ENCODE results near the gene RAB30. TPM values are rescaled to one million over a fixed set of nuclear protein-coding genes. Genes with fewer than 3 reads are reported as not detected.

The RAB30 gene
- total RNA-seq, 1 donor from 2014 or later: 24.7 TPM

DNA sequence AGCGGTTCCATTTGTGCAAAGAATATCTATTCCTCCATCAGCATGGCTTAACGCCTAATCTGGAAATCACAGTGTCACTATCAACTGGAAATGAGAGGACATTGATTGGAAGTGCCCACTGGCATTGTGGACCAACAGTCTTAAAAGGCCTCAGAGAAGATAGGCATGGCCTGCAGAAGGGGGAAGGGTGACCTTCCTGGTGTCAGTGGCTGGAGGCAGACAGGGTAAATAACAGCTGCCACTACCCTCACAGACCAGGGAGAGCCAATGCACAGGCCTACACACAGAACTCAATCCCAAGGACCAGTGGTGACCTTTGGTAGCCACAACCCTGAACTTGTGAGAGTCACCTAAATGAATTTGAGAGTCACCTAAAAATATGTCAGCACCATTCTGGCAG is 134.1 kb downstream of the RAB30 start:
- intact Hi-C loops (cut with micrococcal nuclease): no loop called here
- Histone ChIP-seq H3K27me3 (ENCODE audit: low read depth) (no peaks in the 10 kb centered on the region), H3K4me1 (no peaks in the 10 kb centered on the region), H3K36me3 (no peaks in the 10 kb centered on the region), H3K9me3 (replicated peaks) (no peaks in the 10 kb centered on the region), H3K4me3 (no peak overlapping the region), H3K27ac (replicated peaks) (no peak overlapping the region)
- TF ChIP-seq, protein P1, sequence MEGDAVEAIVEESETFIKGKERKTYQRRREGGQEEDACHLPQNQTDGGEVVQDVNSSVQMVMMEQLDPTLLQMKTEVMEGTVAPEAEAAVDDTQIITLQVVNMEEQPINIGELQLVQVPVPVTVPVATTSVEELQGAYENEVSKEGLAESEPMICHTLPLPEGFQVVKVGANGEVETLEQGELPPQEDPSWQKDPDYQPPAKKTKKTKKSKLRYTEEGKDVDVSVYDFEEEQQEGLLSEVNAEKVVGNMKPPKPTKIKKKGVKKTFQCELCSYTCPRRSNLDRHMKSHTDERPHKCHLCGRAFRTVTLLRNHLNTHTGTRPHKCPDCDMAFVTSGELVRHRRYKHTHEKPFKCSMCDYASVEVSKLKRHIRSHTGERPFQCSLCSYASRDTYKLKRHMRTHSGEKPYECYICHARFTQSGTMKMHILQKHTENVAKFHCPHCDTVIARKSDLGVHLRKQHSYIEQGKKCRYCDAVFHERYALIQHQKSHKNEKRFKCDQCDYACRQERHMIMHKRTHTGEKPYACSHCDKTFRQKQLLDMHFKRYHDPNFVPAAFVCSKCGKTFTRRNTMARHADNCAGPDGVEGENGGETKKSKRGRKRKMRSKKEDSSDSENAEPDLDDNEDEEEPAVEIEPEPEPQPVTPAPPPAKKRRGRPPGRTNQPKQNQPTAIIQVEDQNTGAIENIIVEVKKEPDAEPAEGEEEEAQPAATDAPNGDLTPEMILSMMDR (IDR thresholded peaks at IDR 0.05; ENCODE audit: borderline replicate concordance): no peak
- DNase-seq: no peak

DNA sequence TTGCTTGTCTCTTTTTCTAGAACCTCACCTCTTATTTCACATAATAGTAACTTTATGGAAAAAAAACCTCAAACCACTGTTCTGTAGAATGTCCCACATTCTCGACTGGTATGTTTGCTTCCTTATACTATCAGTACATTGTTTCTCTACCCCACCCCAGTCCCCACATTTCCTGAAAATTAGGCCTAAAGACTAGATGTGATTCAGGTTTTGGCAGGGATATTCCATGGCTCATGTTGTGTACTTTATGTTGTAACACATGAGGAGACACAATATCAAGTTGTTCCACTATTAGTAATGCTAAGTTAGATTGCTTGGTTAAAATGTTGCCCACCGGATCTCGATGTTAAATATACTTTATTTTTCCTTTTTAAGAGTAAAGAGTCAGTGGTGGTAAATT is 135.4 kb downstream of the RAB30 start:
- Histone ChIP-seq H3K27me3 (ENCODE audit: low read depth) (no peaks in the 10 kb centered on the region), H3K27ac (replicated peaks) (no peak overlapping the region), H3K9me3 (replicated peaks) (no peaks in the 10 kb centered on the region), H3K36me3 (no peaks in the 10 kb centered on the region), H3K4me1 (no peaks in the 10 kb centered on the region), H3K4me3 (no peak overlapping the region)
- TF ChIP-seq, protein P1 (IDR thresholded peaks at IDR 0.05; ENCODE audit: borderline replicate concordance): no peak
- DNase-seq: no peak
- intact Hi-C loops (cut with micrococcal nuclease): no loop called here

DNA sequence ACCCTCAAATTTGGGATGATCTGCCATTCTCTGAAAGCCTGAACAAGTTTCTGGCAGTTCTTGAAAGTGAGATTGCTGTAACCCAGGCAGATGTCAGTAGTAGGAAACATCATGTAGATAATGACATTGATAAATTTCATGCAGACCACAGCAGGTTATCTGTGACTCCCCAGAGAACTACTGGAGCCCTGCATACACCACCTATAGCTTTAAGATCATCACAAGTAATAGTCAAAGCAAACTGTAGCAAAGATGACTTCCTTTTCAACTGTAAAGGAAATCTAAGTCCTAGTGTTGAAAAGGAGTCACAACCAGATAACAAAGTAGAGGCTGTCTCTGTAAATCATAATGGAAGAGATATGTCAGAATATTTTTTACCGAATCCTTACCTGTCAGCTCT is 139.1 kb downstream of the RAB30 start:
- no peak overlapping the region for H3K27ac ChIP-seq (replicated peaks)
- H3K27me3 ChIP-seq (ENCODE audit: low read depth): no peaks in the 10 kb centered on the region
- DNase-seq: no peak
- intact Hi-C loops (cut with micrococcal nuclease): no loop called here
- no peak overlapping the region for H3K4me3 ChIP-seq
- TF ChIP-seq, protein P1 (IDR thresholded peaks at IDR 0.05; ENCODE audit: borderline replicate concordance): no peak
- no peaks in the 10 kb centered on the region for H3K4me1 ChIP-seq
- H3K9me3 ChIP-seq (replicated peaks): no peaks in the 10 kb centered on the region
- H3K36me3 ChIP-seq: no peaks in the 10 kb centered on the region

DNA sequence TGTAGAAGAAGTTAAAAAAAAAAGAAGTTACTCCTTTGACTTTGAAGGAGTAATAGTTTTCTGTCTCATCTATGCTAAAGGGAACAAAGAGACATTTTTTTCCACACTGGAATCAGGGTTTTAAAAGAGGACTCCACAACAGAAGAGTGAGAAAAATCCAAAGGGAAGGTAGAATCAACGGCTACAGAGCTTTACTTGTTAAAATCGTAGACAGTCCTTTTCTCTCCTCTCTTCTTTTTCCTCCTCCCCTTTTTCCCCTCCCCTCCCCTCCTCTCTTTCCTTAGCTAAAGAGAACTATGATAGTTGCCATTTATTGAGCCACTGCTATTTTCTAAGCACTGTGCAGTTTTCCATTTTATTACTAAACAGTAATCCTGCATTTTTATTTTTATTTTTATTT is 141.0 kb downstream of the RAB30 start:
- DNase-seq: no peak
- Histone ChIP-seq H3K36me3 (no peaks in the 10 kb centered on the region), H3K27me3 (ENCODE audit: low read depth) (no peaks in the 10 kb centered on the region), H3K4me3 (no peak overlapping the region), H3K27ac (replicated peaks) (no peak overlapping the region), H3K9me3 (replicated peaks) (no peaks in the 10 kb centered on the region), H3K4me1 (no peaks in the 10 kb centered on the region)
- intact Hi-C loops (cut with micrococcal nuclease): no loop called here
- TF ChIP-seq, protein P1 (IDR thresholded peaks at IDR 0.05; ENCODE audit: borderline replicate concordance): no peak

DNA sequence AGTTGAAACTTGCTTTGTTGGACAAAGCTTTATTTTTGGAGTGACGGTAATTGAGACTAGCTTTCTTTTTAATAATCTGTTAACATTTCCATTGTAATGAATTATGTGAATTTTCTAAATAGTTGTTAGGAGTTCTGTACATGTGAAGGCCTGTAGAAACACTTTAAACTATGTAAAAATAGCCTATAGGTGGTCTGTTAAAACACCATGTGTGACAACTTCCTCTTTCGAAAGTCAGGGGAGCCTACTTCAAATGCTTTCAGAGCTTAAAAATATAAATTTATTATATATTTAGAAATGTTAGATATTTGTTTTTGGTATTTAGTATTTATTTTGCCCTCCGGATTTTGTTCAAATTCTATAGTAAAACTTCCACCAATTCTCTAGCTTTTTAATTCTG is 141.5 kb downstream of the RAB30 start:
- no peak for DNase-seq
- Histone ChIP-seq H3K4me3 (no peak overlapping the region), H3K9me3 (replicated peaks) (no peaks in the 10 kb centered on the region), H3K36me3 (no peaks in the 10 kb centered on the region), H3K27ac (replicated peaks) (no peak overlapping the region), H3K4me1 (no peaks in the 10 kb centered on the region), H3K27me3 (ENCODE audit: low read depth) (no peaks in the 10 kb centered on the region)
- TF ChIP-seq, protein P1 (IDR thresholded peaks at IDR 0.05; ENCODE audit: borderline replicate concordance): no peak
- intact Hi-C loops (cut with micrococcal nuclease): no loop called here

DNA sequence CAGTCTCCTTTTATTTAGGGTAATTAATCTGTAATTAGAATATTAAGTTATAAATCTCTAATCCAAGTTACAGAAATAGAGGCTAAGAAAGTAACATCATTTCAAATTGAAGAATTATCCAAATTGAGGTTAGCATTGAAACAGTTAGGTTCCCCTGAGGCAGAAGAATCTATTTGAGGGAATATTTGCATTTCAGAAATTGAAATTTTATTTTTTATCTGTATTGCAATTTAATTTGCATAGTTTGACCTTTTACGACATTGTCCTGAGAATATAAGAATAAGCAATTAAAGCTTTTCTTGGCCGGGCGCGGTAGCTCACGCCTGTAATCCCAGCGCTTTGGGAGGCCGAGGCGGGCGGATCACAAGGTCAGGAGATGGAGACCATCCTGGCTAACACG is 142.6 kb downstream of the RAB30 start:
- Histone ChIP-seq H3K4me3 (no peak overlapping the region), H3K9me3 (replicated peaks) (no peaks in the 10 kb centered on the region), H3K36me3 (no peaks in the 10 kb centered on the region), H3K27ac (replicated peaks) (no peak overlapping the region), H3K27me3 (ENCODE audit: low read depth) (no peaks in the 10 kb centered on the region), H3K4me1 (no peaks in the 10 kb centered on the region)
- no peak for DNase-seq
- TF ChIP-seq, protein P1 (IDR thresholded peaks at IDR 0.05; ENCODE audit: borderline replicate concordance): no peak
- intact Hi-C loops (cut with micrococcal nuclease): no loop called here

All from left ventricle myocardium inferior (tissue), 1 donor.